HepG2 (cell line): ENCODE measurements around the gene PSMD5. TPM values are rescaled to one million over a fixed set of nuclear protein-coding genes. Genes with fewer than 3 reads are reported as not detected.

Source experiments
- ATAC-seq: fragments of 200-7000 bp; cut with Tn5 transposase; 3 replicates; pipeline ENCODE4 v1.9.1; 2020; ENCODE audit warnings: mild to moderate bottlenecking, moderate library complexity
- BruUV-seq: library from RNA; stranded (reverse); fragments of 400-500 nt; replicated peaks from 2 replicates; lab custom pipeline; 2021; lab: Mats Ljungman, UMichigan
- CTCF ChIA-PET: fragments of 300-600 bp; formaldehyde crosslinking; extraction: SDS; loops from one replicate; lab custom pipeline; 2021; ENCODE audit warnings: low total read pairs, inconsistent platforms, low intra/inter-chr PET ratio; lab: Yijun Ruan, JAX
- POLR2A ChIA-PET: fragments of 350-600 bp; sonication (Branson Sonifier 250); formaldehyde crosslinking; loops from one replicate; lab custom pipeline; 2020; ENCODE audit warnings: antibody characterized with exemption, inconsistent platforms; lab: Yijun Ruan, JAX
- DNase-seq: peaks from one replicate; pipeline ENCODE4 v3.0.0-alpha.2; 2015; ENCODE audit warnings: low spot score
- FAIRE-seq: peaks from 3 replicates; lab custom pipeline; 2011; peaks lifted over from hg19 to GRCh38; lab: Jason Lieb, UNC
- H2AFZ ChIP-seq: one replicate; pipeline ENCODE4 v1.6.1; 2011; ENCODE audit warnings: low read length, inconsistent platforms
- H3K27ac ChIP-seq: fragments of 300-600 bp; 3 replicates; pipeline ENCODE4 v1.8.0; 2011; ENCODE audit warnings: mixed run types, mild to moderate bottlenecking, mixed read lengths, low read length, inconsistent platforms; ENCODE audit not compliant: insufficient read depth; ENCODE audit errors: extremely low read length
- H3K27me3 ChIP-seq, 2 experiments: fragments of 200-600 bp in 1 of 2; 2 replicates in 1 of 2; 3 replicates in 1 of 2; pipeline versions ENCODE4 v1.6.0 to v1.8.0; 2011; ENCODE audit warnings: low read length in 2 of 2, mild to moderate bottlenecking in 2 of 2, moderate library complexity in 2 of 2, inconsistent platforms in 1 of 2; ENCODE audit not compliant: insufficient read depth in 2 of 2, control insufficient read depth in 1 of 2
- H3K36me3 ChIP-seq, 2 experiments: fragments of 200-600 bp in 1 of 2; replicated peaks in 1 of 2; 2 replicates in 1 of 2; 3 replicates in 1 of 2; pipeline versions ENCODE4 v1.5.1 to v1.8.0; 2011; ENCODE audit warnings: low read length in 2 of 2, inconsistent platforms in 1 of 2; ENCODE audit not compliant: insufficient read depth in 2 of 2, control insufficient read depth in 1 of 2
- H3K4me1 ChIP-seq: 2 replicates; pipeline ENCODE4 v1.5.1; 2012; ENCODE audit warnings: low read length, inconsistent platforms; ENCODE audit not compliant: insufficient read depth
- H3K4me2 ChIP-seq: 2 replicates; pipeline ENCODE4 v1.6.0; 2011; ENCODE audit warnings: low read depth, low read length, inconsistent platforms
- H3K4me3 ChIP-seq, 3 experiments: fragments of 200-600 bp in 1 of 3; sonication (generic), shearing (Covaris generic) in 1 of 3; replicated peaks in 1 of 3; 2 replicates each; pipeline ENCODE4 v1.5.1; 2011 to 2016; ENCODE audit warnings: low read length in 3 of 3, inconsistent platforms in 2 of 3, low read depth in 2 of 3, mild to moderate bottlenecking in 2 of 3, control low read depth in 1 of 3, mixed read lengths in 1 of 3; ENCODE audit not compliant: insufficient read depth in 1 of 3
- H3K79me2 ChIP-seq: one replicate; pipeline ENCODE4 v1.6.1; 2011; ENCODE audit warnings: low read length, inconsistent platforms; ENCODE audit not compliant: insufficient read depth
- H3K9ac ChIP-seq: 2 replicates; pipeline ENCODE4 v1.6.0; 2011; ENCODE audit warnings: mild to moderate bottlenecking, low read depth, low read length, inconsistent platforms; ENCODE audit not compliant: insufficient read depth
- H3K9me3 ChIP-seq: 2 replicates; pipeline ENCODE4 v1.5.1; 2012; ENCODE audit warnings: mild to moderate bottlenecking, low read length
- H4K20me1 ChIP-seq: 2 replicates; pipeline ENCODE4 v1.6.0; 2011; ENCODE audit warnings: inconsistent platforms, mild to moderate bottlenecking, low read length, moderate library complexity; ENCODE audit not compliant: insufficient read depth
- ATF6 ChIP-seq: sonication (generic); formaldehyde crosslinking; conservative IDR thresholded peaks from 2 replicates; pipeline ENCODE4 v1.4.0; 2020; ENCODE audit warnings: missing genetic modification reagents
- ATM ChIP-seq: fragments of 450-650 bp; IDR thresholded peaks from 2 replicates; pipeline ENCODE4 v1.7.1; 2017; ENCODE audit warnings: mild to moderate bottlenecking, borderline replicate concordance
- CTCF ChIP-seq: sonication (generic); formaldehyde crosslinking; IDR thresholded peaks from 2 replicates; pipeline ENCODE4 v1.5.0; 2020; ENCODE audit warnings: mild to moderate bottlenecking, missing genetic modification reagents, moderate library complexity
- HOXA9 ChIP-seq: sonication (generic); formaldehyde crosslinking; IDR thresholded peaks from 2 replicates; pipeline ENCODE4 v1.8.1; 2022; ENCODE audit warnings: missing genetic modification reagents, mild to moderate bottlenecking, moderate library complexity, borderline replicate concordance
- NFYB ChIP-seq: sonication (generic); formaldehyde crosslinking; IDR thresholded peaks from 2 replicates; pipeline ENCODE4 v1.4.0; 2020; ENCODE audit warnings: missing genetic modification reagents
- PLRG1 ChIP-seq: fragments of 450-650 bp; conservative IDR thresholded peaks from 2 replicates; pipeline ENCODE4 v1.6.1; 2016
- REPIN1 ChIP-seq: sonication (generic); formaldehyde crosslinking; IDR thresholded peaks from 2 replicates; pipeline ENCODE4 v1.8.0; 2022; ENCODE audit warnings: missing genetic modification reagents, low read depth, mild to moderate bottlenecking, borderline replicate concordance
- RXRA ChIP-seq: sonication (generic); formaldehyde crosslinking; IDR thresholded peaks from 2 replicates; pipeline ENCODE4 v1.5.1; 2020; ENCODE audit warnings: missing genetic modification reagents
- SNAI1 ChIP-seq: sonication (generic); formaldehyde crosslinking; IDR thresholded peaks from 2 replicates; pipeline ENCODE4 v1.5.0; 2020; ENCODE audit warnings: mild to moderate bottlenecking, missing genetic modification reagents, borderline replicate concordance
- ZNF207 ChIP-seq: fragments of 450-650 bp; IDR thresholded peaks from 2 replicates; pipeline ENCODE4 v1.6.1; 2016; ENCODE audit warnings: antibody characterized with exemption, borderline replicate concordance
- ZNF329 ChIP-seq: sonication (generic); formaldehyde crosslinking; IDR thresholded peaks from 2 replicates; pipeline ENCODE4 v1.9.0; 2021; ENCODE audit warnings: low read depth, mild to moderate bottlenecking, missing genetic modification reagents
- ZNF34 ChIP-seq: sonication (generic); formaldehyde crosslinking; IDR thresholded peaks from 2 replicates; pipeline ENCODE4 v1.4.0; 2020; ENCODE audit warnings: mild to moderate bottlenecking, missing genetic modification reagents, borderline replicate concordance
- ZNF710 ChIP-seq: sonication (generic); formaldehyde crosslinking; IDR thresholded peaks from 2 replicates; pipeline ENCODE4 v1.5.0; 2020; ENCODE audit warnings: mild to moderate bottlenecking, missing genetic modification reagents, borderline replicate concordance
- WGBS: methylation state at CpG from one replicate; pipeline ENCODE4 v1.1.6; 2017; ENCODE audit warnings: low lambda C conversion rate; 5-methylcytosine and 5-hydroxymethylcytosine counted together
- in situ Hi-C: cut with HindIII; loops from 2 replicates; pipeline ENCODE4 v1.10.0; 2017; ENCODE audit warnings: low pct_unique_long_range_greater_than_20kb; ENCODE audit not compliant: extremely low pct_ligation_motif_present
- intact Hi-C: fragments of 100-400 bp; cut with micrococcal nuclease; formaldehyde crosslinking; loops from one replicate; pipeline ENCODE4 v1.10.0; 2022; ENCODE audit not compliant: unreplicated experiment
- polyA plus RNA-seq, 8 experiments: library from polyadenylated mRNA; depleted of rRNA in 3 of 8; stranded (reverse) in 7 of 8; unstranded in 1 of 8; fragments of >200 nt; fragmentation: Illumina TruSeq in 4 of 8; extraction: Trizol in 4 of 8; gene quantifications; 2 replicates each; pipeline versions ENCODE4 v1.2.1 to v1.2.3, GENCODE V29; 2011 to 2016; ENCODE audit warnings: low read depth in 4 of 8, missing spikeins in 1 of 8, mixed read lengths in 1 of 8; ENCODE audit not compliant: insufficient read depth in 1 of 8
- total RNA-seq, 5 experiments: library from RNA; depleted of rRNA; stranded (reverse); fragments of >200 nt; fragmentation: Illumina TruSeq; extraction: Trizol; gene quantifications; 2 replicates each; pipeline ENCODE4 v1.2.3, GENCODE V29; 2016; ENCODE audit warnings: low read depth in 1 of 5

PSMD5 gene
- total and polyA plus RNA-seq, 2 of the 13 experiments (the other 11 are each of a cell fraction or from before 2014, with no cell fraction given) = 12.7 to 18.1 TPM

- DNase-seq (no peak), FAIRE-seq (no peak), ATAC-seq (no peak)
- no peaks in the 10 kb centered on the region for H3K36me3 ChIP-seq
- H3K4me3 ChIP-seq = no peak overlapping the region
- no peak overlapping the region for H3K27ac ChIP-seq
- no peak overlapping the region for H2AFZ ChIP-seq
- intact Hi-C loops = no loop called here
- no peaks in the 10 kb centered on the region for H3K79me2 ChIP-seq
- no TSS peak for BruUV-seq
- H3K9me3 ChIP-seq = no peaks in the 10 kb centered on the region
- H4K20me1 ChIP-seq = no peaks in the 10 kb centered on the region
- POLR2A ChIA-PET = no interaction called here
- in situ Hi-C loops = no loop called here
- TF ChIP-seq ZNF329 (CRISPR knock-in tag) (peak; percentile 97), ATF6 (CRISPR knock-in tag) (no peak)
- peaks cover 3 to 14% of the 10 kb centered on the region in 2 experiments; a peak in 2 of 5 replicates for H3K27me3 ChIP-seq
- peaks cover 44% of the 10 kb centered on the region for H3K4me1 ChIP-seq
- CTCF ChIA-PET = no interaction called here
- no peak overlapping the region for H3K9ac ChIP-seq
- no peak overlapping the region for H3K4me2 ChIP-seq
These were observed 45.9 kb upstream of the PSMD5 start for GRCh38 chr9:120888626-120889025.

GRCh38 chr9:120886490-120886967 lies 43.8 kb upstream of the PSMD5 start:
- no peaks in the 10 kb centered on the region for H4K20me1 ChIP-seq
- no peak for ATAC-seq
- 41% methylated on average over 6 of the region's 8 CpGs for WGBS
- H3K9me3 ChIP-seq = no peaks in the 10 kb centered on the region
- BruUV-seq = no TSS peak
- no peak for DNase-seq
- no peak overlapping the region for H3K9ac ChIP-seq
- 0 out of 5 replicates have a peak, but pooled peaks cover 3 to 8% of the 10 kb centered on the region in 2 experiments for H3K27me3 ChIP-seq
- intact Hi-C loops (no loop called here), in situ Hi-C loops (no loop called here)
- H3K79me2 ChIP-seq = no peaks in the 10 kb centered on the region
- H3K4me2 ChIP-seq = no peak overlapping the region
- H3K27ac ChIP-seq = no peak overlapping the region
- CTCF ChIA-PET = no interaction called here
- no peaks in the 10 kb centered on the region for H3K36me3 ChIP-seq
- POLR2A ChIA-PET = no interaction called here
- H2AFZ ChIP-seq = no peak overlapping the region
- H3K4me1 ChIP-seq = peaks cover 34% of the 10 kb centered on the region
- no peak for FAIRE-seq
- no peak overlapping the region for H3K4me3 ChIP-seq
- TF ChIP-seq RXRA (CRISPR knock-in tag) = no peak
- no peak for TF ChIP-seq CTCF (CRISPR knock-in tag)
- no peak for TF ChIP-seq ZNF710 (CRISPR knock-in tag)
- no peak for TF ChIP-seq ATM
- no peak for TF ChIP-seq REPIN1 (CRISPR knock-in tag)
- TF ChIP-seq ZNF34 = no peak
- TF ChIP-seq ZNF207 = no peak
- TF ChIP-seq NFYB = no peak
- TF ChIP-seq SNAI1 (CRISPR knock-in tag) = no peak
- no peak for TF ChIP-seq HOXA9
- no peak for TF ChIP-seq PLRG1
